Ishikawa (cell line): ENCODE data around the gene GRHL3.

Experiments used
- CEBPB ChIP-seq: IDR thresholded peaks from 2 replicates; pipeline ENCODE4 v1.6.1; 2012
- CREB1 ChIP-seq: IDR thresholded peaks from 2 replicates; pipeline ENCODE4 v1.6.1; 2012; ENCODE audit warnings: low read depth
- EGR1 ChIP-seq: IDR thresholded peaks from 2 replicates; pipeline ENCODE4 v1.6.1; 2012
- EP300 ChIP-seq: IDR thresholded peaks from 2 replicates; pipeline ENCODE4 v1.6.1; 2012; ENCODE audit warnings: borderline replicate concordance
- FOXM1 ChIP-seq: IDR thresholded peaks from 2 replicates; pipeline ENCODE4 v1.6.1; 2012; ENCODE audit warnings: low read depth, borderline replicate concordance
- NFIC ChIP-seq: IDR thresholded peaks from 2 replicates; pipeline ENCODE4 v1.6.1; 2012
- RAD21 ChIP-seq: IDR thresholded peaks from 2 replicates; pipeline ENCODE4 v1.6.1; 2012; ENCODE audit warnings: low read depth
- TAF1 ChIP-seq: IDR thresholded peaks from 2 replicates; pipeline ENCODE4 v1.6.1; 2012; ENCODE audit warnings: low read depth, mild to moderate bottlenecking
- TCF12 ChIP-seq: IDR thresholded peaks from 2 replicates; pipeline ENCODE4 v1.6.1; 2012; ENCODE audit warnings: low read depth
- TEAD4 ChIP-seq: IDR thresholded peaks from 2 replicates; pipeline ENCODE4 v1.6.1; 2012
- YY1 ChIP-seq: IDR thresholded peaks from 2 replicates; pipeline ENCODE4 v1.6.1; 2012; ENCODE audit warnings: low read depth
- ZBTB7A ChIP-seq: IDR thresholded peaks from 2 replicates; pipeline ENCODE4 v1.6.1; 2012; ENCODE audit warnings: low read depth
- TF ChIP-seq, protein P1 (sequence below): IDR thresholded peaks from 2 replicates; pipeline ENCODE4 v1.6.1; 2012
- TF ChIP-seq, protein P2 (sequence below): IDR thresholded peaks from 2 replicates; pipeline ENCODE4 v1.6.1; 2012; ENCODE audit warnings: low read depth, mild to moderate bottlenecking
- TF ChIP-seq, protein P3 (sequence below): IDR thresholded peaks from 2 replicates; pipeline ENCODE4 v1.6.1; 2012

The GRHL3 gene

GRCh38 chr1:24311234-24311633 lies 7.9 kb upstream of the GRHL3 start:
- TF ChIP-seq RAD21 (no peak), TEAD4 (no peak), EGR1 (no peak), CREB1 (no peak), NFIC (no peak), CEBPB (no peak)
- TF ChIP-seq, protein P1, sequence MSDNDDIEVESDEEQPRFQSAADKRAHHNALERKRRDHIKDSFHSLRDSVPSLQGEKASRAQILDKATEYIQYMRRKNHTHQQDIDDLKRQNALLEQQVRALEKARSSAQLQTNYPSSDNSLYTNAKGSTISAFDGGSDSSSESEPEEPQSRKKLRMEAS = no peak
- TF ChIP-seq, protein P2, sequence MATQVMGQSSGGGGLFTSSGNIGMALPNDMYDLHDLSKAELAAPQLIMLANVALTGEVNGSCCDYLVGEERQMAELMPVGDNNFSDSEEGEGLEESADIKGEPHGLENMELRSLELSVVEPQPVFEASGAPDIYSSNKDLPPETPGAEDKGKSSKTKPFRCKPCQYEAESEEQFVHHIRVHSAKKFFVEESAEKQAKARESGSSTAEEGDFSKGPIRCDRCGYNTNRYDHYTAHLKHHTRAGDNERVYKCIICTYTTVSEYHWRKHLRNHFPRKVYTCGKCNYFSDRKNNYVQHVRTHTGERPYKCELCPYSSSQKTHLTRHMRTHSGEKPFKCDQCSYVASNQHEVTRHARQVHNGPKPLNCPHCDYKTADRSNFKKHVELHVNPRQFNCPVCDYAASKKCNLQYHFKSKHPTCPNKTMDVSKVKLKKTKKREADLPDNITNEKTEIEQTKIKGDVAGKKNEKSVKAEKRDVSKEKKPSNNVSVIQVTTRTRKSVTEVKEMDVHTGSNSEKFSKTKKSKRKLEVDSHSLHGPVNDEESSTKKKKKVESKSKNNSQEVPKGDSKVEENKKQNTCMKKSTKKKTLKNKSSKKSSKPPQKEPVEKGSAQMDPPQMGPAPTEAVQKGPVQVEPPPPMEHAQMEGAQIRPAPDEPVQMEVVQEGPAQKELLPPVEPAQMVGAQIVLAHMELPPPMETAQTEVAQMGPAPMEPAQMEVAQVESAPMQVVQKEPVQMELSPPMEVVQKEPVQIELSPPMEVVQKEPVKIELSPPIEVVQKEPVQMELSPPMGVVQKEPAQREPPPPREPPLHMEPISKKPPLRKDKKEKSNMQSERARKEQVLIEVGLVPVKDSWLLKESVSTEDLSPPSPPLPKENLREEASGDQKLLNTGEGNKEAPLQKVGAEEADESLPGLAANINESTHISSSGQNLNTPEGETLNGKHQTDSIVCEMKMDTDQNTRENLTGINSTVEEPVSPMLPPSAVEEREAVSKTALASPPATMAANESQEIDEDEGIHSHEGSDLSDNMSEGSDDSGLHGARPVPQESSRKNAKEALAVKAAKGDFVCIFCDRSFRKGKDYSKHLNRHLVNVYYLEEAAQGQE = no peak

DNA sequence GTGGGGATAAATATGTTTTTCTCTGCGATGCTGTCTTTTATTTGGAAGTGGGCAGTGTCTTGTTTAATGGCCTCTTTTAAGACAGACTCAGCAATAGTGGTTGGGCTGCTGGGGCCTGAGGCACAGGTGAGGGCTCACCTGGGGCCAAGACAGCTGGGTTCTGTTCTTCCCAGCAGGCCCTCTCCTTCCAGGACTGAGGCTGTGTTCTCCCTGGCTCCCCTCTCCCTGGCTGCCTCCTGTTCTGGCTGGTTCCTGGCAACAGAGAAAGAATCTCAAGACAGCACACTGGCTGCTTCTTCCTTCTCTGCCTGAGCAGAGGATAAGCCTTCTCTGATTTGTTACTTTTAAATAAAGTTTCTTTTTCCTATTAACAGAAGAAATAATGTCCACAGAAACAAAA lies 7.4 kb upstream of the GRHL3 start:
- TF ChIP-seq FOXM1 = no peak
- TF ChIP-seq, protein P3, sequence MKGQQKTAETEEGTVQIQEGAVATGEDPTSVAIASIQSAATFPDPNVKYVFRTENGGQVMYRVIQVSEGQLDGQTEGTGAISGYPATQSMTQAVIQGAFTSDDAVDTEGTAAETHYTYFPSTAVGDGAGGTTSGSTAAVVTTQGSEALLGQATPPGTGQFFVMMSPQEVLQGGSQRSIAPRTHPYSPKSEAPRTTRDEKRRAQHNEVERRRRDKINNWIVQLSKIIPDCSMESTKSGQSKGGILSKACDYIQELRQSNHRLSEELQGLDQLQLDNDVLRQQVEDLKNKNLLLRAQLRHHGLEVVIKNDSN = no peak
- TF ChIP-seq NFIC = no peak
- TF ChIP-seq CREB1 = no peak
- no peak for TF ChIP-seq TAF1
- TF ChIP-seq TCF12 = no peak
- TF ChIP-seq, protein P1 = no peak
- TF ChIP-seq, protein P2 = no peak
- no peak for TF ChIP-seq EP300
- TF ChIP-seq YY1 = no peak
- TF ChIP-seq ZBTB7A = no peak
- TF ChIP-seq TEAD4 = no peak
- no peak for TF ChIP-seq EGR1

GRCh38 chr1:24315391-24315790 lies 3.8 kb upstream of the GRHL3 start:
- TF ChIP-seq ZBTB7A = no peak
- no peak for TF ChIP-seq NFIC
- TF ChIP-seq TEAD4 = no peak
- no peak for TF ChIP-seq EP300
- no peak for TF ChIP-seq FOXM1
- TF ChIP-seq CREB1 = no peak
- TF ChIP-seq, protein P3 = no peak
- no peak for TF ChIP-seq YY1
- TF ChIP-seq CEBPB = no peak
- TF ChIP-seq RAD21 = no peak
- TF ChIP-seq, protein P2 = no peak
- TF ChIP-seq TCF12 = no peak
- TF ChIP-seq EGR1 = no peak
- TF ChIP-seq TAF1 = no peak
- TF ChIP-seq, protein P1 = no peak

DNA sequence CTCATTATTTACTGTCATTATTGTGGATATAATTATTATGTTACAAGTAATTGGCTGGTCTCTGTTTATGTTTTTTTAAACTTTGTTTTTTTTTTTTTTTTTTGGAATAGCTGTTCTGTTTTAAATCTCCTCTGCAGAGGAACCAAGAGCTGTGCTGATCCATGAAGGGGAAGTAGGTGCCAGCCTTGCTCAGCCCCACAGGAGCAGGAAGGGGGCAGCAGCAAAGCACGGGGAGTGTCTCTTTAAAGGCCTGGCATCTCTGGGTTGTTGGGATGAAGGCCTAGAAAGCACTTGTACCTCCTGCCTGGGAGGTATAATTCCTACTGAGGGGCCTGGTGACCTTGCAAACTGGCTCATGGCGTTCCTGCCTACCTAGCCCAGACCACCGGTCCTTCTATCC lies 2.5 kb upstream of the GRHL3 start:
- TF ChIP-seq CREB1 (no peak), TEAD4 (no peak), EGR1 (no peak)
- TF ChIP-seq, protein P3 = no peak
